ENCODE measurements around the gene NSMCE1.

The NSMCE1 gene

DNA sequence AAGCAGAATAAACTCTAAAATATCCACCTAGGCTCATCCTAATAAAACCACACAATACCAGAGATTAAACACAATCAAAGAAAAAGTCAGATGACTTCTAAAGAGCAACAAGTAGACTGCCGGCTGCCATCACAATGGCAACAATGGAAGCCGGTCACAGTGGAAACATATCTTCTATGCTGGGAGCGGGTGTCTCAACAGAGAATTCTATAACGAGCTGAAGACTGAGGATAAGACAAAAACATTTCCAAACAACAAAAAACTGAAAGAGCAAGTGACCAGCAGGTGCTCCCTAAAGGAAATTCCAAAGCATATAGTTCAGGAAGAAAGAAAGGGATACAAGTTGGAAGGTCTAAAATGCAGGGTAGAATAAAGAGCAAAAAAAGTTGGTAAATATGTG is 8.9 kb downstream of the NSMCE1 start:
- TF ChIP-seq, protein P1, sequence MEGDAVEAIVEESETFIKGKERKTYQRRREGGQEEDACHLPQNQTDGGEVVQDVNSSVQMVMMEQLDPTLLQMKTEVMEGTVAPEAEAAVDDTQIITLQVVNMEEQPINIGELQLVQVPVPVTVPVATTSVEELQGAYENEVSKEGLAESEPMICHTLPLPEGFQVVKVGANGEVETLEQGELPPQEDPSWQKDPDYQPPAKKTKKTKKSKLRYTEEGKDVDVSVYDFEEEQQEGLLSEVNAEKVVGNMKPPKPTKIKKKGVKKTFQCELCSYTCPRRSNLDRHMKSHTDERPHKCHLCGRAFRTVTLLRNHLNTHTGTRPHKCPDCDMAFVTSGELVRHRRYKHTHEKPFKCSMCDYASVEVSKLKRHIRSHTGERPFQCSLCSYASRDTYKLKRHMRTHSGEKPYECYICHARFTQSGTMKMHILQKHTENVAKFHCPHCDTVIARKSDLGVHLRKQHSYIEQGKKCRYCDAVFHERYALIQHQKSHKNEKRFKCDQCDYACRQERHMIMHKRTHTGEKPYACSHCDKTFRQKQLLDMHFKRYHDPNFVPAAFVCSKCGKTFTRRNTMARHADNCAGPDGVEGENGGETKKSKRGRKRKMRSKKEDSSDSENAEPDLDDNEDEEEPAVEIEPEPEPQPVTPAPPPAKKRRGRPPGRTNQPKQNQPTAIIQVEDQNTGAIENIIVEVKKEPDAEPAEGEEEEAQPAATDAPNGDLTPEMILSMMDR (conservative IDR thresholded peaks at IDR 0.05; ENCODE audit: low read depth, low read length), result no peak

DNA sequence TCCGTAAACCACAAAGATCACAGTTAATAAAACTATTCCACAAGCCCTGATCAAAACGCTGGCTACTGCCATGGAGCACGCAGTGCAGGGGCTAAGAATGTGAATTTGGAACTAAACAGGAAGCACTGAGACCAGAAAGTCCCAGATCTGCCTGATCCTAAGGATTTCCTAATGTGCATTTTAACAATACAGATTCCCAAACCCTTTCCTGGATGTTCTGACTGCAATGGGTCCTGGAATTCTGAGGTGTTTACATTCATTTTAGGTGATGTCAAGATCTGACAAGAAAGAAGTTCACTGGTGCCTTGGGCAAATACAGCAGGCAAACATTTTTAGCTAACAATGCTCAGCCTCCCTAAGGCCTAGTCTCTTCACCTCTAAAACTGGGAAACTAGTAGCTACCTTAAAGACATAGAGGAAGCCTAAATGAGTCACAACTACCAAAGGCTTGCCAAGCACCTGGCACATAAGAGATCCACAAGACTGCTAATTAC is 10.3 kb downstream of the NSMCE1 start:
- no peak overlapping the region for H3K4me3 ChIP-seq (IDR thresholded peaks at IDR 0.05; ENCODE audit: insufficient read depth, low read depth, low read length)
- H3K79me2 ChIP-seq (ENCODE audit: insufficient read depth, low read depth), result no peaks in the 10 kb centered on the region
- H3K4me2 ChIP-seq, result no peak overlapping the region
- H3K27ac ChIP-seq, result no peak overlapping the region
- no peaks in the 10 kb centered on the region for H3K27me3 ChIP-seq (ENCODE audit: insufficient read depth, low read depth)
- H3K36me3 ChIP-seq (ENCODE audit: insufficient read depth), result no peaks in the 10 kb centered on the region
- TF ChIP-seq, protein P1 (conservative IDR thresholded peaks at IDR 0.05; ENCODE audit: low read depth, low read length), result no peak
- no peaks in the 10 kb centered on the region for H4K20me1 ChIP-seq (ENCODE audit: insufficient read depth)
- H3K4me1 ChIP-seq (ENCODE audit: low read depth, poor library complexity, severe bottlenecking), result peaks cover 28% of the 10 kb centered on the region
- H2AFZ ChIP-seq (ENCODE audit: low read depth), result no peak overlapping the region
- H3K9ac ChIP-seq, result no peak overlapping the region

More for the DNA sequence above, 8.9 kb downstream of the NSMCE1 start:
- Histone ChIP-seq H3K4me3 (IDR thresholded peaks at IDR 0.05; ENCODE audit: insufficient read depth, low read depth, low read length) (no peak overlapping the region), H3K4me1 (ENCODE audit: low read depth, poor library complexity, severe bottlenecking) (peaks cover 19% of the 10 kb centered on the region), H3K36me3 (ENCODE audit: insufficient read depth) (no peaks in the 10 kb centered on the region), H3K27ac (no peak overlapping the region), H3K79me2 (ENCODE audit: insufficient read depth, low read depth) (no peaks in the 10 kb centered on the region), H4K20me1 (ENCODE audit: insufficient read depth) (no peaks in the 10 kb centered on the region), H3K27me3 (ENCODE audit: insufficient read depth, low read depth) (no peaks in the 10 kb centered on the region), H3K9ac (no peak overlapping the region), H3K4me2 (no peak overlapping the region), H2AFZ (ENCODE audit: low read depth) (no peak overlapping the region)

DNA sequence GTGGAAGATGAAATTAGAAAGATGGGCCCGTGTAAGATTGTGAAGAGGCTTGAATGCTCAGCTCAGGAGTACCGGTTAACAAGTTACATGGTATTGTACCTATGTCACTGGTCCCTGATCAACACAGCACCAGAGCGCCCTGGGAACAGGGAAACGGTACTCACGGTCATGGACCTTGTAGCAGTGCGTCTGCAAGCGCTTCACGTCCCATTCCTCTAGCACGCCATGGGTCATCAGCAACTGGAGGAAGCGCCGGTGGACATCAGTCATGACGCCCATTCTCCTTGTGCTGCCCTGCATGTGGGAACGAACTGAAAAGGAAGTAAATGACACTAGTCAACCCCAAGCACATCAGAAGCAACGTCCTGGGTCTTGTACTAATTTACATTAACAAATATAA is 11.3 kb downstream of the NSMCE1 start:
- H3K79me2 ChIP-seq (ENCODE audit: insufficient read depth, low read depth), result no peaks in the 10 kb centered on the region
- no peak overlapping the region for H3K9ac ChIP-seq
- H3K4me1 ChIP-seq (ENCODE audit: low read depth, poor library complexity, severe bottlenecking), result peaks cover 18% of the 10 kb centered on the region
- no peaks in the 10 kb centered on the region for H4K20me1 ChIP-seq (ENCODE audit: insufficient read depth)
- TF ChIP-seq, protein P1 (conservative IDR thresholded peaks at IDR 0.05; ENCODE audit: low read depth, low read length), result no peak
- no peak overlapping the region for H3K4me2 ChIP-seq
- no peak overlapping the region for H2AFZ ChIP-seq (ENCODE audit: low read depth)
- H3K27me3 ChIP-seq (ENCODE audit: insufficient read depth, low read depth), result no peaks in the 10 kb centered on the region
- no peak overlapping the region for H3K27ac ChIP-seq
- H3K4me3 ChIP-seq (IDR thresholded peaks at IDR 0.05; ENCODE audit: insufficient read depth, low read depth, low read length), result no peak overlapping the region
- no peaks in the 10 kb centered on the region for H3K36me3 ChIP-seq (ENCODE audit: insufficient read depth)

DNA sequence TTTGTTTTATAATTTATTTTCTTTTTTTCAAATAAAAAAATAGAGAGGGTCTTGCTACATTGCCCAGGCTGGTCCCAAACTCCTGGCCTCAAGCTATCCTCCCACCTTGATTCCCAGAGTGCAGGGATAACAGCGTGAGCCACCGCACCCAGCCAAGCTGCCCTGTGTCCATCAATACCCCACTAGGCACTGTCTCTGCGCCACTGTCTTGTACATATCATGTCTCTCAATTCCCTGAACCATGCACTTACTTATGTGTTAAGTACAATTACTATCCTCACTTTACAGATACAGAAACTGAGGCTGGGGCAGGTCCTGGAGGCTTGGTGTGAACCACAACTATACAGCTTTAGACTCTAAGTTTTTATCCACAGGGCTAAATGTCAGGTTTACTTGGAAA is 11.7 kb downstream of the NSMCE1 start:
- H3K9ac ChIP-seq, result no peak overlapping the region
- H3K4me3 ChIP-seq (IDR thresholded peaks at IDR 0.05; ENCODE audit: insufficient read depth, low read depth, low read length), result no peak overlapping the region
- H3K36me3 ChIP-seq (ENCODE audit: insufficient read depth), result no peaks in the 10 kb centered on the region
- TF ChIP-seq, protein P1 (conservative IDR thresholded peaks at IDR 0.05; ENCODE audit: low read depth, low read length), result no peak
- no peaks in the 10 kb centered on the region for H4K20me1 ChIP-seq (ENCODE audit: insufficient read depth)
- H3K79me2 ChIP-seq (ENCODE audit: insufficient read depth, low read depth), result no peaks in the 10 kb centered on the region
- H3K27ac ChIP-seq, result no peak overlapping the region
- H3K4me1 ChIP-seq (ENCODE audit: low read depth, poor library complexity, severe bottlenecking), result peaks cover 17% of the 10 kb centered on the region
- H3K27me3 ChIP-seq (ENCODE audit: insufficient read depth, low read depth), result no peaks in the 10 kb centered on the region
- H3K4me2 ChIP-seq, result no peak overlapping the region
- H2AFZ ChIP-seq (ENCODE audit: low read depth), result no peak overlapping the region

Data from KMS-11 (cell line).